Mesenchymal stem cell (in vitro differentiated cells and primary cell): Measurements from ENCODE around the gene PCDHB11.
"Not testable (repeated sequence)": the region's sequence is repeated elsewhere in the genome, so short reads cannot be mapped to it uniquely, and the experiment has no call there.

Experiments
- DNase-seq: peaks from one replicate; pipeline ENCODE4 v3.0.0-alpha.2; 2013
- H2AFZ ChIP-seq: one replicate; pipeline ENCODE4 v1.6.1; 2013; ENCODE audit warnings: low read depth, mild to moderate bottlenecking, control low read depth, inconsistent platforms, low read length, moderate library complexity
- H2AK5ac ChIP-seq: 2 replicates; pipeline ENCODE4 v1.6.1; 2013; ENCODE audit warnings: low read length, moderate library complexity, mild to moderate bottlenecking, inconsistent platforms; ENCODE audit not compliant: severe bottlenecking
- H2BK120ac ChIP-seq: one replicate; pipeline ENCODE4 v1.6.1; 2013; ENCODE audit warnings: low read depth, mild to moderate bottlenecking, inconsistent platforms, low read length, moderate library complexity
- H2BK12ac ChIP-seq, 2 experiments: one replicate each; pipeline ENCODE4 v1.6.1; 2013; ENCODE audit warnings: inconsistent platforms in 2 of 2, low read length in 2 of 2, mild to moderate bottlenecking in 2 of 2, moderate library complexity in 2 of 2, control low read depth in 1 of 2
- H2BK15ac ChIP-seq: one replicate; pipeline ENCODE4 v1.6.1; 2013; ENCODE audit warnings: mild to moderate bottlenecking, low read depth, inconsistent platforms; ENCODE audit not compliant: poor library complexity, severe bottlenecking
- H2BK5ac ChIP-seq: 2 replicates; pipeline ENCODE4 v1.6.1; 2013; ENCODE audit warnings: low read depth, mild to moderate bottlenecking, low read length, control low read depth, inconsistent platforms; ENCODE audit not compliant: poor library complexity, severe bottlenecking
- H3K14ac ChIP-seq, 2 experiments: one replicate each; pipeline ENCODE4 v1.6.1; 2013; ENCODE audit warnings: inconsistent platforms in 2 of 2, low read length in 2 of 2, control low read depth in 1 of 2, mild to moderate bottlenecking in 1 of 2, moderate library complexity in 1 of 2
- H3K18ac ChIP-seq, 2 experiments: one replicate each; pipeline ENCODE4 v1.6.1; 2013; ENCODE audit warnings: inconsistent platforms in 2 of 2, low read length in 2 of 2, control low read depth in 1 of 2, low read depth in 1 of 2, mild to moderate bottlenecking in 1 of 2
- H3K23ac ChIP-seq, 2 experiments: one replicate each; pipeline ENCODE4 v1.6.1; 2013; ENCODE audit warnings: inconsistent platforms in 2 of 2, low read length in 2 of 2, mild to moderate bottlenecking in 2 of 2, moderate library complexity in 2 of 2, control low read depth in 1 of 2
- H3K27ac ChIP-seq: 2 replicates; pipeline ENCODE4 v1.5.1; 2013; ENCODE audit warnings: mild to moderate bottlenecking, moderate library complexity, low read length, control low read depth, inconsistent platforms; ENCODE audit not compliant: poor library complexity, severe bottlenecking
- H3K27me3 ChIP-seq, 2 experiments: 2 replicates each; pipeline versions ENCODE4 v1.6.1 to v1.7.0; 2013; ENCODE audit warnings: low read length in 2 of 2, mild to moderate bottlenecking in 2 of 2, moderate library complexity in 2 of 2, control low read depth in 1 of 2, inconsistent platforms in 1 of 2; ENCODE audit not compliant: control insufficient read depth in 1 of 2, insufficient read depth in 1 of 2
- H3K36me3 ChIP-seq, 2 experiments: 2 replicates each; pipeline versions ENCODE4 v1.6.1 to v1.7.0; 2013; ENCODE audit warnings: low read length in 2 of 2, control low read depth in 1 of 2, inconsistent platforms in 1 of 2, low read depth in 1 of 2, mild to moderate bottlenecking in 1 of 2; ENCODE audit not compliant: insufficient read depth in 2 of 2, control insufficient read depth in 1 of 2
- H3K4ac ChIP-seq, 2 experiments: one replicate each; pipeline ENCODE4 v1.6.1; 2013; ENCODE audit warnings: inconsistent platforms in 2 of 2, low read length in 2 of 2, mild to moderate bottlenecking in 2 of 2, moderate library complexity in 2 of 2, control low read depth in 1 of 2, low read depth in 1 of 2
- H3K4me1 ChIP-seq: 2 replicates; pipeline ENCODE4 v1.6.1; 2013; ENCODE audit warnings: low read depth, low read length, control low read depth; ENCODE audit not compliant: control insufficient read depth, insufficient read depth
- H3K4me2 ChIP-seq: 2 replicates; pipeline ENCODE4 v1.6.1; 2013; ENCODE audit warnings: low read length, mild to moderate bottlenecking, inconsistent platforms; ENCODE audit not compliant: poor library complexity, severe bottlenecking
- H3K4me3 ChIP-seq, 2 experiments: 2 replicates each; pipeline versions ENCODE4 v1.5.1 to v1.7.0; 2013; ENCODE audit warnings: low read length in 2 of 2, mild to moderate bottlenecking in 2 of 2, control low read depth in 1 of 2, low read depth in 1 of 2; ENCODE audit not compliant: insufficient read depth in 1 of 2
- H3K79me1 ChIP-seq: replicated peaks from 2 replicates; pipeline ENCODE4 v1.6.1; 2013; ENCODE audit warnings: mild to moderate bottlenecking, control low read depth, low read length, inconsistent platforms; ENCODE audit not compliant: poor library complexity, severe bottlenecking
- H3K9ac ChIP-seq: 2 replicates; pipeline ENCODE4 v1.7.0; 2013; ENCODE audit warnings: mild to moderate bottlenecking, low read length, moderate library complexity
- H3K9me3 ChIP-seq: 2 replicates; pipeline ENCODE4 v1.7.0; 2013; ENCODE audit warnings: mild to moderate bottlenecking, low read length; ENCODE audit not compliant: control insufficient read depth
- H4K8ac ChIP-seq: one replicate; pipeline ENCODE4 v1.6.1; 2013; ENCODE audit warnings: inconsistent platforms, mild to moderate bottlenecking, low read length, moderate library complexity
- H4K91ac ChIP-seq: one replicate; pipeline ENCODE4 v1.6.1; 2013; ENCODE audit warnings: mild to moderate bottlenecking, low read length, inconsistent platforms
- WGBS: methylation state at CpG from one replicate; pipeline ENCODE4 v1.1.7; 2013; ENCODE audit warnings: mixed read lengths; 5-methylcytosine and 5-hydroxymethylcytosine counted together

Gene PCDHB11

DNA sequence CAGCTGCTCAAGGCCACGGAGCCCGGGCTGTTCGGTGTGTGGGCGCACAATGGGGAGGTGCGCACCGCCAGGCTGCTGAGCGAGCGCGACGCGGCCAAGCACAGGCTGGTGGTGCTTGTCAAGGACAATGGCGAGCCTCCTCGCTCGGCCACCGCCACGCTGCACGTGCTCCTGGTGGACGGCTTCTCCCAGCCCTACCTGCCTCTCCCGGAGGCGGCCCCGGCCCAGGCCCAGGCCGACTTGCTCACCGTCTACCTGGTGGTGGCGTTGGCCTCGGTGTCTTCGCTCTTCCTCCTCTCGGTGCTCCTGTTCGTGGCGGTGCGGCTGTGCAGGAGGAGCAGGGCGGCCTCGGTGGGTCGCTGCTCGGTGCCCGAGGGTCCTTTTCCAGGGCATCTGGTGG is 10.3 kb upstream of the PCDHB11 start:
- not testable (repeated sequence) for H3K23ac ChIP-seq, H2BK15ac ChIP-seq, H2BK12ac ChIP-seq, H3K14ac ChIP-seq, H3K4me2 ChIP-seq, H3K4me3 ChIP-seq, H4K91ac ChIP-seq, H2BK5ac ChIP-seq, DNase-seq, H3K27ac ChIP-seq, H3K9ac ChIP-seq, H3K4ac ChIP-seq, H2AFZ ChIP-seq, H2AK5ac ChIP-seq, H3K79me1 ChIP-seq, H3K4me1 ChIP-seq, H3K36me3 ChIP-seq, H2BK120ac ChIP-seq, H4K8ac ChIP-seq, H3K27me3 ChIP-seq, H3K18ac ChIP-seq
- peaks cover 43% of the 10 kb centered on the region for H3K9me3 ChIP-seq
- 100% methylated on average over 5 of the region's 35 CpGs for WGBS

DNA sequence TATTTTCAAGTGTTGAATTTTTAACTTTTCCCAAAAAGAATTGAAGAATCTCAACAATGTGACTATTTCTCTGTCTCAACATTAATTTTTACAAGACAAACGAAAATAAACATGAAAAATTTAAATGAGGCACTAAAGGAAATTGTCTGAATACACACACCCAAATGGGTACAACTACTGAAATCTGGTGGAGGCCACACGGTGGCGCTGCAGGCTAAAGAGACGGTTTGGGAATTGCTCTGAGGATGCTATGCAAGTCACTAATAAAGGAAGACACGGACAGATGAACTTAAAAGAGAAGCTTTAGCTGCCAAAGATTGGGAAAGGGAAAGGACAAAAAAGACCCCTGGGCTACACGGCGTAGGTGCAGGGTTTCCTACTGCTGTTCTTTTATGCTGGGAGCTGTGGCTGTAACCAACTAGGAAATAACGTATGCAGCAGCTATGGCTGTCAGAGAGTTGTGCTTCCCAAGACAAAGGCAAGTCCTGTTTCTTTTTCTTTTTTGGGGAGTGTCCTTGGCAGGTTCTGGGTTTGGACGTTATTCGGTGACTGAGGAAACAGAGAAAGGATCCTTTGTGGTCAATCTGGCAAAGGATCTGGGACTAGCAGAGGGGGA is 7.2 kb upstream of the PCDHB11 start, which contains the start of gene PCDHB10:
Gene PCDHB10 (plus strand): TSS at position 244 of the 616 bp plus-strand sequence. CDS start 200 bp downstream, at position 444.
- Histone ChIP-seq H2BK15ac (no peak within 1 kb of the TSS), H4K91ac (no peak within 1 kb of the TSS), H3K27me3 (no peaks in the 10 kb centered on the region), H3K9ac (no peak within 1 kb of the TSS), H2BK120ac (no peak within 1 kb of the TSS), H4K8ac (no peak within 1 kb of the TSS), H3K4me1 (no peaks in the 10 kb centered on the region), H3K23ac (no peak within 1 kb of the TSS), H3K18ac (no peak within 1 kb of the TSS), H3K27ac (no peak within 1 kb of the TSS), H2BK5ac (no peak within 1 kb of the TSS), H3K4ac (no peak within 1 kb of the TSS), H2AFZ (peak within 1 kb of the TSS; percentile 11), H3K14ac (no peak within 1 kb of the TSS), H3K4me2 (no peak within 1 kb of the TSS), H3K36me3 (no peaks in the 10 kb centered on the region), H3K9me3 (peaks cover 56% of the 10 kb centered on the region), H2AK5ac (no peak within 1 kb of the TSS), H3K4me3 (no peak within 1 kb of the TSS), H3K79me1 (no peaks in the 10 kb centered on the region), H2BK12ac (no peak within 1 kb of the TSS)
- DNase-seq = peak; percentile 44
- WGBS = 23% methylated on average over 7 of the region's 10 CpGs

DNA sequence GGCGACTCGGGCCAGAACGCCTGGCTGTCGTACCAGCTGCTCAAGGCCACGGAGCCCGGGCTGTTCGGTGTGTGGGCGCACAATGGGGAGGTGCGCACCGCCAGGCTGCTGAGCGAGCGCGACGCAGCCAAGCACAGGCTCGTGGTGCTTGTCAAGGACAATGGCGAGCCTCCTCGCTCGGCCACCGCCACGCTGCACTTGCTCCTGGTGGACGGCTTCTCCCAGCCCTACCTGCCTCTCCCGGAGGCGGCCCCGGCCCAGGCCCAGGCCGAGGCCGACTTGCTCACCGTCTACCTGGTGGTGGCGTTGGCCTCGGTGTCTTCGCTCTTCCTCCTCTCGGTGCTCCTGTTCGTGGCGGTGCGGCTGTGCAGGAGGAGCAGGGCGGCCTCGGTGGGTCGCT is 5.1 kb upstream of the PCDHB11 start:
- WGBS = 98% methylated on average over 13 of the region's 37 CpGs
- H3K27ac ChIP-seq, H3K4ac ChIP-seq, H3K27me3 ChIP-seq, H3K4me3 ChIP-seq, DNase-seq, H4K8ac ChIP-seq, H3K9ac ChIP-seq, H3K4me2 ChIP-seq, H3K18ac ChIP-seq, H2BK5ac ChIP-seq, H4K91ac ChIP-seq, H3K14ac ChIP-seq, H2BK12ac ChIP-seq, H3K36me3 ChIP-seq, H2AFZ ChIP-seq, H2BK15ac ChIP-seq, H2BK120ac ChIP-seq, H2AK5ac ChIP-seq, H3K23ac ChIP-seq, H3K4me1 ChIP-seq, H3K79me1 ChIP-seq: not testable (repeated sequence)
- peaks cover 74% of the 10 kb centered on the region for H3K9me3 ChIP-seq

DNA sequence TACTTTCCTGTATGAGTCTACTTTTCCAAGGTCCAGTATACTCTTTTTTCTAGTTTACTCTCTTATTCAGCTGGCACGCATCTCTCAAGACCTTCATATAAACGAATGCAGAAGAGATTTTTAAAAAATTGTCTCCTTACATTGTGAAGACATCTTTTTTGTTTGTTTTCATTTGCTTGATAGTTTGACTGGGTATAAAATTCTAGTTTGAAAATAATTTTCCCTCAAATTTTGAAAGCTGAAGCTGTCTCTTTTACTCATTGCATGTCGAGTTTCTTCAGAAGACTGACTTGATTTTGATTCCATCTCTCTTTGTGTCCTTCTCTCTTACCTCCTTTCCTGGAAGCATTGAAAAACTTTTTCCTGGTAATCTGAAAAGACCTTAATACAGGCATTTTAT is 3.1 kb upstream of the PCDHB11 start:
- WGBS = 42% methylated on average over 1 of the region's 3 CpGs
- Histone ChIP-seq H3K4me1 (no peaks in the 10 kb centered on the region), H3K9me3 (peaks cover 76% of the 10 kb centered on the region), H4K91ac (no peak overlapping the region), H4K8ac (no peak overlapping the region), H3K18ac (no peak overlapping the region), H2AFZ (no peak overlapping the region), H2AK5ac (no peak overlapping the region), H2BK12ac (no peak overlapping the region), H2BK5ac (no peak overlapping the region), H3K27ac (no peak overlapping the region), H3K79me1 (no peaks in the 10 kb centered on the region), H3K4me2 (no peak overlapping the region), H3K4ac (no peak overlapping the region), H3K27me3 (no peaks in the 10 kb centered on the region), H3K23ac (no peak overlapping the region), H3K4me3 (no peak overlapping the region), H3K14ac (no peak overlapping the region), H2BK15ac (no peak overlapping the region), H3K36me3 (no peaks in the 10 kb centered on the region), H3K9ac (no peak overlapping the region), H2BK120ac (no peak overlapping the region)
- DNase-seq = no peak
